NCI-H774 (cell line): ENCODE measurements around the gene LAPTM4A.

Experiments
- DNase-seq: peaks from one replicate; lab custom pipeline; 2025; lab: John Stamatoyannopoulos, UW

The LAPTM4A gene

GRCh38 chr2:20019747-20020146 is 31.7 kb downstream of the LAPTM4A start:
- no peak for DNase-seq

DNA sequence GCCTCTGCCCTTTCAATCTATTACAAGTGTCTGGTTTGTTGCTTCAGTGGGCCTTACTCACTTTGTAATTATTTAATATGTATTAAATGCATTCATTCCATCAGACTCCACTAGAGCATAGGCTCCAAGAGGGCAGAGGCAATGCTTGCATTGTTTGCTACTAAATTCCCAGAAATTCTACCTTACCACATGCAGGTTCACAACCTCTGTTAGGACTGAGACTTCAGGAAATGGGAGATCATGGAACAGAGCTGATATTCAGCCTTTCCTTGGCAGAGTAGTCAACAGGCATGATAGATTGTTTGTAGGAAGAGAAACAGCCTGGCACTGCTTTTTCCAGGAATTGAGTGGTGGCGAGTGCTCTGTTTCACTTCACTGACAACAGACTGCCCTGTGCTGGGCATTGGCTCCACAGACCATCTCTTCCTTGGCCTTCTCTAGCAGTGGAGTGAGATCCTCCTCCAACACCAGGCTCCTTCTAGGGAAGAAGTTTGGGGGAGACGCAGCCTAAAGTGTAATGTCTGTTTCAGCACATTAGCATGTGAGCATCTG is 32.8 kb downstream of the LAPTM4A start:
- DNase-seq: no peak

- no peak for DNase-seq
Observed at GRCh38 chr2:20016346-20016745, 35.1 kb downstream of the LAPTM4A start.

DNA sequence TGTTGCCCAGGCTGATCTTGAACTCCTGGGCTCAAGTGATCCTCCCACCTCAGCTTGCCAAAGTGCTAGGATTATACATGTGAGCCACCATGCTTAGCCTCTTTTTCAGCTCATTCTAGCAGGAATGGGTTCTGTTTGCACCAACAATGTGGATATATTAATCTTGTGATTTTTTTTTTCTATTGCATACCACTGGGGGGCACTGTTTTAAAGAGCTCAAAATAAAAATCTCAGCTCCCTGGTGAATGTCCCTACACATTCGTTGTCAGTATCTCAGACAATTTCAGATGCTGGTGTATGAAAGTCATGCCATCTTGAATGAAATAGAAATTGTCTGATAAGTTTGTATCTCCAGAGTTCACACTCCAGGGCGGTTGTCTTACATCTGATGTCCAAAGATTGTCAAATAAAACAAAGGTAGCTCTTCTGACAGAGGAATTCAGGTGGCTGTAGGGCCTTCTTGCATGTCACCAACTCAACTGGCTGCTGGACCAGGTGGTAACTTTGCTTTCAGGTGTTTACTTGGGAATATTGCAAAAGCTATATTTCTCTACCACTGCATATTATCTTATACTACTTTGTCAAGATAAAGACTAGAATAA is 35.8 kb downstream of the LAPTM4A start:
- DNase-seq: no peak

DNA sequence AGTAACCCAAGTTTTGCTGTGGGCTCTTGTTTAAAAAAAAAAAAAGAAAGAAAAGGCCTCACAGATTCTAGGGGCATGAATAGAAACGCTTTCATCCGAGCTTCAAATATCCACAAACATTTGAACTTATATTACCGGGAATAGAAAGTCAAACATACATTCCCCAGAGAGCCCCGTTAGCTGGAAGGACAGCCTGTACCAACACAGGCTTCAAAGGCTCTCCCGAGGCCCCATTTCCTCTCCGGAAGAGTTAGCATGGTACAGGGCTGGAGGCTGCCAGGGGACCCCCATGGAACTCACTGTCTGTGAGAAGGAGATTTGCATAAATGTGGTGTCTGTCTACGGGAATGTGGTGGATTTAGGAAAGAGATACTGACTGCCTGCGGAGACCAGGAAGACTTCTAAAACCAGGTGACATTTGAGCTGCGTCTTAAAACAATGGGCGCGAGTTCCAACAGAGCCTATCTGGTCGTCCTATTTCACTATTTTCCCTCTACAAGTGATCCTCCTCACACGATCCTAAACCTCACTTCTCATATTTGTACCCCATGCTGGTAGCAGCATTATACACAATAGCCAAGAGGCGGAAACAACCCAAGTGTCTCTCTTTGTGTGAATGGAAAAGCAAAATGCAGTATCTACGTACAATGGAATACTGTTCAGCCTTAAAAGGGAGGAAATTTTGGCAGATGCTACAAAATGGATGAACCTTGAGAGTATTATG is 38.1 kb downstream of the LAPTM4A start:
- no peak for DNase-seq

DNA sequence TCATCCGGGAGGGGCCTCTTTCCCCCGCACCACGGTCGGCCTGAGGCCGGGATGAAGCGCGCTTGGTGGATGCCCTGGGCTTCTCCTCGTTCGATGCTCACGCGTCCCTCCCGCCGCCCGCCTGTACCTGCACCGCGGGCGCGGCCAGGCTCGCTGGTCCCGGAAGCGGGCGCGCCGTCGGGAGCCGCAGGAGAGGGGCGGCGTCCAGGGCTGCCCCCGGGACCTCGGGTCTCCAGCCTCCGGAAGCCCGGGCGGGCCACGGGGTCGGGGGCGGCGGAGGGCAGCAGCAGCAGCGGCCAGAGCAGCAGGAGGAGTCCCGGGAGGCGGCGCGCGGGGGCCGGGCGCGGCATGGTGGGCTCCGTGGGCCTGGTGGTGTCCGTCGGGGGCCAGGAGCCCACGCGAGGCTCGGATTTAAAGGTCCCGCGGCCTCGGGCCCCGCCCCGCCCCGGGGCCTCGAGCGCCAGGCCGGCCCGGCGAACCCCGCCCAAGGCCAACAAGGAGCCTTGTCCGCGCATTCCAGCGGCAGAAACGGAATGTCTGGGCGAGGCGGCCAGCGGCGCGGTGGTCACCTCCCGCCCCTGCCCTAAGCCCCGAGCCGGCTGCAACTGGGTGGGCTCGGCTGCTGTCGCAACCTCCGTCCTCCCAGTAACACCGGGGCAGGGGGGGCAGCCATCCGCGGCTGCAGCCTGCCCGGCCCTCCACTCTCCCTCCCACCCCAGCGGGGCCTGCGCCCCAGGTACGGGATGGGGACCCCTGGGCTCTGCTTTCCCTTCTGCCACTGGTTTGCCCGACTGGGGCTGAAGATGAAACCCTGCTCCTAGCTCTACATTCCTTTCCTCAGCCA is 38.9 kb downstream of the LAPTM4A start, which contains the start of gene MATN3:
Gene MATN3, minus strand, starts transcription at position 387 of the 844 bp plus-strand sequence. Its CDS starts 37 bp downstream, at position 350.
- no peak for DNase-seq

- no peak for DNase-seq
Observed at GRCh38 chr2:20012032-20012281, 39.5 kb downstream of the LAPTM4A start.

DNA sequence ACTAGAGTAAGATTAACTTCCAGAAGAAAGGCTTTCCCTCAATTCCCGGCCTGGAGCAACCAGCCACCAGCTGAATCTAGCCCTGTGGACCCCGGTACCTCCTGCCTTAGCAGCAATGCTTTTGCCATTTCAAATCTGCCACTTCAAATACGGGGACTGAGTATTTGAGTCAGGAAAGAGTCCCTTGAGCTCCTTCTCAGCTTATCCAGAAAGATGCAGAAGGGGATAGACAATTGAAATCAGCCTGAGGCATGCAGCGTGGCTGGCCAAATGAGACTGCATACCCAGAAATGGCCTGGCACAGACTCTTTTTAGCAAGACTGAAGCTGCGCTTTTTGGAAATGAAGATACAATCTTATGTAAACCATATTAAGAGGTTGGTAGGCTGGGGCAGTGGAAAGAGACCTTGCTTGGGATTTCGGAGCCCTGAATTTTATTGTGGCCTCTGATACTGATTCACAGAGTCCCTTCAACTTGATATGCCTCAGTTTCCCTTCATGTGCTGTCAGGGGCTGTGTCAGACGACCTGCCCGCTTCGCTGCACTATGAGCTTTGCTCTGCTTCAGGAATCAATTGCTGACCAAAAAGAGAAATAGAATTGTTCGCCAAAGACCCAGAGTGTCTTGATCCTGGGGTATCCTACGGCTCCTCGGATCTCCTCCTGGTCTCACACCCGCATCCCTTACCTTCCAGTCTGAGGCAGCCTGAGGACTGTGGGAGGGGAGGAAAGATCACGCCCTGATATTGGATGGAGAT is 40.0 kb downstream of the LAPTM4A start:
- DNase-seq: no peak

GRCh38 chr2:20008703-20009102 is 42.7 kb downstream of the LAPTM4A start:
- DNase-seq: no peak

DNA sequence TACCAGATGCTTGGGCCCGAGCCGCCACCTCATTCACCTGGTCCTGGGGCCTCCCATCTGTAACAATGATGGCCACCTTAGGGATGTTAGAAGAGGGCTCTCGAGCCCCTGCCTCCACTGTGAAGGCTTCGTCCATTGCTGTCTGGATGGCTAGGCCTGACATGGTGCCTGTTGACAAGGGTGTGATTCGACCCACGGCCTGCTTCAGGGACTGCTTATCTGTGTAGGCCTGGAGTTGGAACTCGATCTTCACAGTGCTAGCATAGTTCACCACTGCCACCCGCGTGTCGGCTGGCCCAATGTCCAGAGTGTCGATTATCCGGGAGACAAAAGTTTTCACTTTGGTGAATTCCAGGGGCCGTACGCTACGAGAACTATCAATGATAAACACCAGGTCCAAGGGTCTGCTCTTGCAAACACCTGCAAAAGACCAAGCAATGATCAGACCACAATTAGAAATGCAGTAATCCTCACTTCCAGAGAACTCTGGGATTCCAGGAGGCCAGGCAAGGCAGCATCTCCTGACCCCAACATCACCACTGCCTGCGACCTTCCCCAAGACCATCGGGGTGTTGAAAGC is 45.4 kb downstream of the LAPTM4A start:
- DNase-seq: no peak

DNA sequence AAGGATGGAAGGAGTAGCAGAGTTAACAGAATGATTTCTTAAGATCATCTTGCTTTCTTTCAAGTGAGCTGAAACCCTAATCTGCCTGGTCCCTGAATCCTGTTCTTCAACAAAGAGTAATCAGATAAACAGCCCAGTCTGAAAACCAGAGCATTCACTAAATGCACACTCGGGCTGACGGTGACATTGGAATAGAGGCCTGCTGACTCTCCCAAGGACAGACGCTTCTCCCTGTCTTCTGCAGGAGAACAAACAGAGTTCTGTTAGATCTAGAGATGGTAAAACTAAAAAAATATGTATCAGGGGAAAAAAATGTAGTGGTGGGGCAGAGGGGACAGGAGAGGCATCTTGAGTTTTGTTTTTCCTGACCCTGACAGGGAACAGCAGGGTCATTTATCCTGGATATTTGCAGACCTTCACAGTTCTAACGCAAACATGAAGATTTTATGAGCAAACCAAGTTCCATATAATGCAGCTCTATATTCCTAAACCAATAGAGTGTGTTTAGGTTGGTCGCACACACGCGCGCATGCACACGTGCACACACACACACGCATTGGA is 46.3 kb downstream of the LAPTM4A start:
- DNase-seq: no peak

DNA sequence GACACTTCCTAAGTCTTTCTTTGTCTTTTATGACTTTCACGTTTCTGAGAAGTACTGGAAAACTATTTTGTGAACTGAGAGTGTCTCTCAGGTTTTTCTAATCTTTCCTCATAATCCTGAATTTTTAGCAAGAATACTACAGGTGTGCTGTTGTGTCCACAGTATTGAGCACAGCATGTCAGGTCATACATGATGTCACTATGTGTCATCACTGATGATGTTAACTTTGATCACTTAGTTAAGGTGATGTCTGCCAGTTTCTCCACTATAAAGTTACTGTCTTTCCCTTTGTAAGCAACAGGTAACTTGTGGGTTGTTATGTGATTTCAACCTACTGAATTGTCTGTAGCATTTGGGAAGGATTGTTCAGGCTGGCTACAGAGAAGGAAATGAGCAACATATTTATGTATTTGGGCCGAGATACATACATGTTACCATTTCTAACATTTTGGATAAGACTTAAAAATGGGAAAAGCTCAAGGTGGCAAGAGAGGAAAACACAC is 50.0 kb downstream of the LAPTM4A start:
- no peak for DNase-seq

- DNase-seq: no peak
Observed at GRCh38 chr2:19993731-19994130, 57.7 kb downstream of the LAPTM4A start.

DNA sequence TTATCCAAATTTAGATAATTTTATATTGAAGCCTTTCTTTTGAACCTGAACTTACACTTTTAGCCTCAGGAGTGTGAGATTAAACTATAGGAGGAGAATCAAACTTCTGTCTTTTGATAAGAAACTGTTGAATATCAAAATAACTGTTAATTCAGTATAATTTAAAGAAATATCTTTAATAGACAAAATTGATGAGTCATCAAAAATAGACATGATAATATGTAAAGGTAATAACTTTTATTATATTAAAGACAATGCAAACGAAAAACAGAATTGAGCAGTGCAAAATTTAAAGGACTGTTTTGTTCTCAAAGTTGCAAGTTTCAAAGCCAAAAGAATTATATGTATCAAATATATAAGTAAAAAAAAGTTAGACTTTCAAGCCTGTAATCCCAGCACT is 59.5 kb downstream of the LAPTM4A start:
- DNase-seq: no peak

GRCh38 chr2:19990416-19990728 is 61.1 kb downstream of the LAPTM4A start:
- no peak for DNase-seq

GRCh38 chr2:19989667-19990415 is 61.6 kb downstream of the LAPTM4A start, which contains the start of gene WDR35:
WDR35 (minus strand) TSS chr2:19990105; CDS start chr2:19990015, 90 bp downstream.
- DNase-seq: peak; percentile 90

DNA sequence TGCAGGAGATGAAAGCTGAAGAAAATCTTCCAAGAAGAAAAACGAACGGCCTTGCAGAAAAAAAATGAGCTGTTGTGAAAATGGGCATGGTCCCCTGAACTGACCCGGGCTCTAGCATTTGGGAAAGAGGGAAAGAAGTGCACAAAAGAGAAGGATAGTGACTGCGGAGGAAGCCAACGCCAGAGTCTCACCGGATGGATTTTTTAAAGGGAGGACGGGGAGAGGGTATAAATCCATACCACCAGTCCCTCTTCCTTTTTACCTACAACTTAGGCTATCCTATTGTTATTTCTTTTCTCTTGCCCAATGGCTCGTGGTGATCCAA is 62.1 kb downstream of the LAPTM4A start:
- no peak for DNase-seq

GRCh38 chr2:19988600-19988999 is 62.8 kb downstream of the LAPTM4A start:
- DNase-seq: no peak

DNA sequence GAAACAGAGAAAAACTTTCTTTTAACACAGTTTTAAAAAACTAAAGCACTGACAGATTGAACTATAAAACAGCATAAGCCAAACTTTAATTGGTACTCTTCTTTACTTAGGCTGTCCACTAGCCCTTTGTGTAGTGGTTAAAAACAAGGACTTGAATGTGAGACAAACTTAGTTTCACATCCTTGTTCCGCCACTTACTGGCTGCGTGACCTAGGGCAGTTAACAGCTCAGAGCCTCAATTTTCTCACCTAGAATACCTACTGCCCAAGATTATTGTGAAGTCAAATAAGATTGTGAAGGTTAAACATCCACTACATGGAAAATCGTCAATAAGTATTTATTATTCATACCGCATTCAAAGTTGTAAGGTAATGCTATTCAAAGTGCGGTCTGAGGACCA is 63.5 kb downstream of the LAPTM4A start:
- no peak for DNase-seq
